Measurements from ENCODE around the gene CNIH1. TPM values are rescaled to one million over a fixed set of nuclear protein-coding genes. Genes with fewer than 3 reads are reported as not detected.

The CNIH1 gene
- total RNA-seq, 4 donors from 2014 or later, result 109 to 161 (median 136) TPM

DNA sequence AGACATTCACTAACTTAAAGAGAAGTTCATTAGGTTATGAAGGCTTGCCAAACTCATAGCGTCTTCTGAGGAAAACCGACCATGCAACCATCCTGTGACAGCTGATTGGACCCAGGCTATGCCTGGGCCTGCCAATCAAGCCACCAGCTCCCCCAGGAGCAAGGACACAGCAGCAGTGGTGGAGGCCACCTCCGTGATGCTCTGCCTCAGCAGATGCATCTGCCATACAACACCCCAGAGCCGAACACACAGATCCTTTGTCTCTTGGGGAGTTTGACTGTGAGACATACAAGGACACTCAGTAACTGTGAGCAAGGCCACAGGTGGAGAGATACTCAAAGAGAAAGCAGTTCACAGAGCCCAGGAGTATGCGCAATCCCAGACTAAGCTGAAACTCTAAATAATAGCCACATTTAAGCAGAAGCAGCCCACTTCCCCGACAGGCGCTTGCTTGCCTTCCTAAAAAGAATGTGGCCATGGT, 10.0 kb upstream of the CNIH1 start:
- TF ChIP-seq, protein P1, sequence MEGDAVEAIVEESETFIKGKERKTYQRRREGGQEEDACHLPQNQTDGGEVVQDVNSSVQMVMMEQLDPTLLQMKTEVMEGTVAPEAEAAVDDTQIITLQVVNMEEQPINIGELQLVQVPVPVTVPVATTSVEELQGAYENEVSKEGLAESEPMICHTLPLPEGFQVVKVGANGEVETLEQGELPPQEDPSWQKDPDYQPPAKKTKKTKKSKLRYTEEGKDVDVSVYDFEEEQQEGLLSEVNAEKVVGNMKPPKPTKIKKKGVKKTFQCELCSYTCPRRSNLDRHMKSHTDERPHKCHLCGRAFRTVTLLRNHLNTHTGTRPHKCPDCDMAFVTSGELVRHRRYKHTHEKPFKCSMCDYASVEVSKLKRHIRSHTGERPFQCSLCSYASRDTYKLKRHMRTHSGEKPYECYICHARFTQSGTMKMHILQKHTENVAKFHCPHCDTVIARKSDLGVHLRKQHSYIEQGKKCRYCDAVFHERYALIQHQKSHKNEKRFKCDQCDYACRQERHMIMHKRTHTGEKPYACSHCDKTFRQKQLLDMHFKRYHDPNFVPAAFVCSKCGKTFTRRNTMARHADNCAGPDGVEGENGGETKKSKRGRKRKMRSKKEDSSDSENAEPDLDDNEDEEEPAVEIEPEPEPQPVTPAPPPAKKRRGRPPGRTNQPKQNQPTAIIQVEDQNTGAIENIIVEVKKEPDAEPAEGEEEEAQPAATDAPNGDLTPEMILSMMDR (IDR thresholded peaks at IDR 0.05; ENCODE audit: low read depth), result no peak

DNA sequence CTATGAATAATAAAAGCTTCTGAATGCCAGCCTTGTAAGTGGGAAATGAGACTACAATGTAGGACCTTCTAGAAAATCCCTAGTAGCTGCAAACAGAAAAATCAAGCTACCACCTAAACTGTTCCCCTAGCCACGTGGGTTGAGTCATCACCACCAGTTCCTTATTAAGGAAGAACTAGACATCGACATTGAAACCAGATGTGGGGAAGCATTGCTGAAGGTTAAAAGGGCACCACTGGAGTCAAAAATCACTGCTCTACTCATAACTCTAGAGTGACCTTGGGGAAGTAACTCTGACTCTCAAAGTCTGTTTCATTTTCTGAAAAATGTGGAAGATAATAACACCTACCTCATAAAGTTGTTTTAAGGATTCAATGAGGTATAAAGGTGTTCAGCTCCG, 9.4 kb upstream of the CNIH1 start:
- TF ChIP-seq, protein P1 (IDR thresholded peaks at IDR 0.05; ENCODE audit: low read depth), result no peak

DNA sequence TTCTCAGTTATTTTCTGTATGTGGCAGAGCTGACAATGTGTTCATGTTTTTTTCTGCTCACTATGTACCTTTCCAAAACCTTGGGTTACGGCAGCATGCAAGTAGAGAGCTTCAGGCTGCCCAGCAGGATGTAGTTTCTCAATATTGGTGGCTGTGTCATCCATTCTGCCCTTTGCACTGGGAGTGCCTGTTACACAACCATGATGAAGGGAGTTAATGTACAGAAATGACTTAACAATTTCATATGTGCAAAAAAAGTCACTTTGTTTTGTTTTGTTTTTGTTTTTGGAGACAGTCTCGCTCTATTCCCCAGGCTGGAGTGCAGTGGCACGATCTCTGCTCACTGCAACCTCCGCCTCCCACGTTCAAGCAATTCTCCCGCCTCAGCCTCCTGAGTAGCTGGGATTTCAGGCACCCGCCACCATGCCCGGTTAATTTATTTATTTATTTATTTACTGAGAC, 6.1 kb upstream of the CNIH1 start:
- TF ChIP-seq, protein P1 (IDR thresholded peaks at IDR 0.05; ENCODE audit: low read depth), result no peak

DNA sequence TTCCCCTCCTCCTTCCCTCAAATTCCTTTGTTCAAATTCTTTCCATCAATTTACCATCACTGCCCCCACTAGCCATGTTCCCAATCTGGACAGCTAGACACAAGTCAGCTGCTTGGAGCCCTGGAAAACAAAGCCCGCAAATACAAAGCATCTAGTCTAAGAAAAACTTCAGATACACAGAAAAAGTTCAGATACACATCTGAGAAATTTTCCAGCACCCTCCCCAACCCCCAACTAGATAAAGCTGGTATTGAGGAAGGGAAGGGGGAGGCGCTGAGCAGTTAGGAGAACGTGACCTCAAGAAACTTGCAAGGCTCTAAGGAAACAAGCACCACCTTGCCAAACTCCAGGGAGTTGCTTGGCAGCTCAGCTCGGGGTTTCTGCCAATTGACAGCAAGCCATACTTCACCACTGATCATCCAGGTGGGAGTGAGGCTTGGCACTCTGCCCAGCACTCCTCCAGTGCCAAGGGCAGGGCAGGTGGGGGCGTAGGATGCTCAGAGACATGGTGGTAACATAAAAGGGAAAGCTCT, 5.1 kb upstream of the CNIH1 start:
- TF ChIP-seq, protein P1 (IDR thresholded peaks at IDR 0.05; ENCODE audit: low read depth), result no peak

DNA sequence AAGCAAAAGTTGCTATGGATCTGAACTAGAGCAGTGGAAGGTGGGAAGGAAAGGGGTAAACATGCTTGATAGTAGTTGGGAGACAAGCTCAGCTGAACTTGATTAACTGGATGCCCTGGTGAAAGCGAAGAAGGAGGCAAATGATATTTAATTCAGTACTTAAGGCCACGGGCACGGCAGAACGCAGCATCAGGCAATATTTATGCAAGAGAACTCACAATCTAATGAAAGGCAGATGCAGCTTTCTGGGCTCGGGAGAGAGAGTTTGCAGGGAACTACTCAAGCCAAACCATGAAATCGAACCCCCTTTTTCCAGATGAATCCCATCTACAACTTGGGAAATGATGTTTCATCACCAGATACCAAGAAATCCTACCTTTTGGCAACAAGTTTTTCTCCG, 3.5 kb upstream of the CNIH1 start:
- TF ChIP-seq, protein P1 (IDR thresholded peaks at IDR 0.05; ENCODE audit: low read depth), result no peak

DNA sequence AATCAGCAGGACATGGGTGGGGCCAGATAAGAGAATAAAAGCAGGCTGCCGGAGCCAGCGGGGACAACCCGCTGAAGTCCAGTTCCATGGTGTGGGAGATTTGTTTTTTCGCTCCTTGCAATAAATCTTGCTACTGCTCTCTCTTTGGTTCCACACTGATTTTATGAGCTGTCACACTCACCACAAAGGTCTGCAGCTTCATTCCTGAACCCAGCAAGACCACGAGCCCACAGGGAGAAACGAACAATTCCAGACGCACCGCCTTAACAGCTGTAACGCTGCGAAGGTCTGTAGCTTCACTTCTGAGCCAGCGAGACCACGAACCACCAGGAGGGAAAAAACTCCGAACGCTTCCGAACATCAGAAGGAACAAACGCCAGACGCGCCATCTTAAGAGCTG, 2.8 kb upstream of the CNIH1 start:
- TF ChIP-seq, protein P1 (IDR thresholded peaks at IDR 0.05; ENCODE audit: low read depth), result no peak

DNA sequence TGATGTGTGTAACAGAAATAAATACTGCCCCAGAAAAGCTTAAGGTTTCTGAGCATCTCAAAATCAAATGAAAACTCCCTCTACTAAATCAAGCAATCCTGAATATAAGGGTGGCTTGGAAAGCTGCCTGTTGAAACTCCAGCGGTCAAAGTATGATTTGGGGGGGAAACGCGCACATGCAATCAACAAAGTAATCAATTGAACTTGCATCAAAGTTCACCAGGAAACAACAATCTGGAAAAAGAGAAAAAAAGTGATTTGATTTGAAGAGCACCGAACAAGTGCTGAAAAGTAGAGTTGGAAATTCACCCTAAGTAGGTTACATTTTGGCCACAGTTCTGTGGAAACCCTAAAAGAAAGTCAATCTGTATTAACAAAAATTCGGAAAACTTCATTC, 700 bp downstream of the CNIH1 start:
- TF ChIP-seq, protein P1 (IDR thresholded peaks at IDR 0.05; ENCODE audit: low read depth), result no peak

Data from subcutaneous adipose tissue (tissue), 4 donors.